GM18517 (cell line): Measurements from ENCODE around the gene ROR2.

Experiments
- ATAC-seq: cut with Tn5 transposase; IDR thresholded peaks from one replicate; pipeline ENCODE4 v1.9.1; 2021; ENCODE audit warnings: mild to moderate bottlenecking, moderate library complexity; ENCODE audit not compliant: unreplicated experiment

ROR2 gene

DNA sequence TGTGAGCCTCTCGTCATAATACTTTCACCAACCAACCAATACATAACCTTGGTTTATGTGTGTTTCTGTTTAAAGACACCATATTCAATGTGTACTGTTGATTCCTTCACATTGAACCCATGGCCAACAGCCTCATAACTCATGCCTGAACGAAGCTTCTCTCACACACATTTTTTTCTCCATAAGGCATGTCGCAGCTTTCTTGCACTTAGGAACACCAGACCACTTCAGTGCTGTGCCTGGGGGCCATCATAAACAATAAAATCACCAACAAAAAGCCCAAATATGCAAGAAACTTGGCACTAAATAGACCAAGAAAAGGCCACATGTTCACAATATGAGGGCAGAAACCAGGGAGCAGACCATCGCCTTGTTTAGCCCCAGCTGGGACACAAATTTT, 192.2 kb downstream of the ROR2 start:
- ATAC-seq = no peak

DNA sequence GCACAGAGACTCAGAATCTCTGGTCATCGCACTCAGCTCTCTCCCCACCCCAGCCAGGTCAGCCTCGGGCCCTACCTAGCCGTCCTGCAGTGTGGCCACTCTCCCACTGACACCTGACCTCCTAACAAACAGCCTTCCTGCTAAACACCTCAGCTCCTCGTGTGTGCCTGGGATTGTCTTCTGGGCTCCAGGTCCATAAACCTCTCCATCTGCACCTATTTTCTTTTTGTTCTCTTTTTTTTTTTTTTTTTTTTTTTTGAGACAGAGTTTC, 193.6 kb downstream of the ROR2 start:
- ATAC-seq = no peak

DNA sequence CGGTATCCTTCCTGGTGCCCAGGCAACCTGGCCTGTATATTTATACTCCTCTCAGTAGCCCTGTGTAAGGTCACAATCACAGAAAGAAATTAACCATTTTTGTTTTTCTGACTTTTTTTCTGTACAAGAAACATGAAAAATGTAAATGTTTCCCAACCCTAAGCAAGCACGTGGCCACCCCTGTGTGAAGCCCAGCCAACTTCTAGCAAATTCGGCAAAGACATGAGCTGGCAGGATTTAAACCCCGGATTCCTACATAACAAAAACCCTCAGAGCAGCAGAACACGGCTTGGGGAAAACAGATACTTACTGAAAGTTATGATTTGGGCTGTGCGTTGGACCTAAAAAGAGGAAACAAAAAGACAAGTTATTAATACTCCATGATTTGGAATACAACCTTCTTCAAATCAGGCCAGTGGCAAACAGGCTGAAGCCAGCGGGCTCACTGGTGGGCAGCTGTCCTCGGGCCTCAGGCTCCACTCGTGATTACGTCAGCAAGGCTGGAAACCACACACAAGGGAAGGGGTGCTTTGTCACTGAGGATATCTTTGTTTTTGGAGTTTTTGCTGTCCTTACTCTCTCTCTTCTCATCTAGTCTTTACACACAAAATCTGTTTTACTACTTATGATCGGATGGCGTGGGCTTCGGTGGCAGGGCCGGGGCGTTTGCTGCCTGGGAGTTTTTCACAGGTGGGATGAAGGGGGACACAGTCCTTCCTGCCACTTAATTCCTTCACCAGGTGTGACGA, 194.1 kb downstream of the ROR2 start:
- no peak for ATAC-seq

DNA sequence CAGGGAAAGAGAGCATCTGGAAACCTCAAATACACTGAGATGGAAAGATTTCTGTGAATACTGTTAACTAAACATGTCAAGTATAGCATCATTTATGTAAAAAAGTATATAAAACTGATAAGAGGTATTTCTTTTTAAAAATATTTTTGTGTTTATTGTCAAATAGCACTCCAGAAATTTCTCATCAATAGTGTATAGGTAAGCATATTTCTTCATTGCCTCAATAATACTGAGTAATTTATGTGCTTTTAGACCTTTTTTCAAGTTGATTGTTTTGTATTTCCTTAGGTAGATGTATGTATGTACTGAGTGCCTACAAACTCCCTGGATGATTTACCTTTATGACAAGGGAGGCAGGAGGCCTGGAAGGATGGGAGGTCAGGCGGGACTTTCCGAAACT, 196.3 kb downstream of the ROR2 start:
- ATAC-seq = no peak

DNA sequence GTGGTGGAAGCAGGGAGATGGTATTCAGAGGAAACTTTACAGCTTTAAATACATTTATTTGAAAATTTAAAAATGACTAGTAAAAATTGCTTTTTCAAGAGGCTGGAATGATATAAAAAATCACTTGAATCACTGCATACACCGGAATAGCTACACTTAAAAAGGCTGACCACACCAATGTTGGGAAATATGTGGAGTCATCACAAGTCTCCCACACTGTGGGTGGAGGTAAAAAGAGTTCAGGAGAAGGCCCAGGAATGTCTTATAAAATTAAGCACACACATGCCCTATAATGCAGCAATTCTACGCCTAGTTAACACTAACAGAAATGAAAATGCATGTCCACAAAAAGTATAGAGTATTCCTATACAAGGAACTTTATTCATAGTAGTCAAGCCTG, 198.1 kb downstream of the ROR2 start:
- ATAC-seq = no peak

DNA sequence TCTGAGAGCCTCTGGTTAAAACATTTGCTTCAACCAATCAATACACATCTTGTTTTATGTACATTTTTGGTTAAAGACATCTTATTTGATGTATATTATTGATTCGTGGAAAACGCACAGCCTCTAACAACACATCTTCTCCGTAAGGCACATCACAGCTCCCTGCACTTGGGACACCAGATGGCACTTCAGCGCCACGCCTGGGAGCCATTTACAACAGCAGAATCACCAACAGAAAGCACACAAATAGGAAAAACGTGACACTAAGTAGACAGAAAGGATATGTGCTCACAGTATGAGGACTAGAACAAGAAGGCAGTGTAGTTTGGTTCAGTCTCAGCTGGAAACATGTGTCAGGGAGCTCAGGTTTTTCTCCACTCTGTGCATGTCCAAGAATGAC, 199.7 kb downstream of the ROR2 start:
- ATAC-seq = no peak

DNA sequence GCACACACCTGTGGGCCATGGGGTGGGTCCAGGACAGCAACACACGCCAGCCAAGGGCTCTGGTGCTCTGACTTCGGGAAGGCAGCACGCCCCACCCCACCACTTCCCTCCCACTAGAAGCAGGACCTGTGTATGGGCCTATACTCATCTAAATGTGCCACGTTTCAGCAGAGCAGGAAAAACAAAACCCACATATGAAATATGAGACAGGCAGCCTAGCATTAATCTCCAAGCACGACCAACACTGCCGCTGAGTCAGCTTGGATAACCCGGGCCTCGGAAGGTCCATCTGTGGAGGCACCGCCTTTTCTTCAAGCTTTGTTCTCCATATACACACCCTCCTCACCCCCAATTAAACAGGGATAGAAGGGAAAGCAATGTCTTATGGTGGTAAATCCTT, 203.1 kb downstream of the ROR2 start:
- no peak for ATAC-seq

DNA sequence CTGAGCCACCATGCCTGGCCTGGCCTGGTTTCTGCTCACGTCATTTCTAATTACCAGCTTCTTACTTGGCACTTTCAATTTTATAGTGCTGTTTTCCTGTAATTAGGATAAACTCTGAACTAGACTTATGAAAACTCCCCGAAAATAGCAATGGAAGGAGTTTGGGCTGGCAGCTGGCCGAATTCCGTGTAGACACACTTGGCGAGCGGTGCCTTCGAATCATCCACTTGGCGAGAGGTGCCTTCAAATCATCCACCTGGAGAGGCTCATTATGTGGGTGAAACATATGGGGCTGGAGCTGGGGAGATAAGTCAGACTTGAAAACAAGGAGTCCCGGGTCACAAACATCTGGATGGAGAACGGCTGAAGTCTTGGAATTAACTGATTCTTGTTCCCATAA, 203.7 kb downstream of the ROR2 start:
- ATAC-seq = no peak

DNA sequence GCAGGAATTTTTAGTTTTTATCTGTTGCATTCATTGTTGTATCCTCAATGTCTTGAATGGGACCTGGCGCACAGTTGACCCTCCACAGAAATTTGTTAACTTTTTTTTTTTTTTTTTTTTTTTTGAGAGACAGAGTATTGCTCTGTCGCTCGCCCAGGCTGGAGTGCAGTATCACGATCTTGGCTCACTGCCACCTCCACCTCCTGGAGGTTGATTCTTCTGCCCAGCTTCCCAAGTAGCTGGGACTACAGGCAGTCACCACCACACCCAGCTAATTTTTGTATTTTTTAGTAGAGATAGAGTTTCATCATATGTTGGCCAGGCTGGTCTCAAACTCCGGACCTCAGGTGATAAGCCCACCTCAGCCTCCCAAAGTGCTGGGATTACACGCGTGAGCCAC, 205.9 kb downstream of the ROR2 start:
- no peak for ATAC-seq

DNA sequence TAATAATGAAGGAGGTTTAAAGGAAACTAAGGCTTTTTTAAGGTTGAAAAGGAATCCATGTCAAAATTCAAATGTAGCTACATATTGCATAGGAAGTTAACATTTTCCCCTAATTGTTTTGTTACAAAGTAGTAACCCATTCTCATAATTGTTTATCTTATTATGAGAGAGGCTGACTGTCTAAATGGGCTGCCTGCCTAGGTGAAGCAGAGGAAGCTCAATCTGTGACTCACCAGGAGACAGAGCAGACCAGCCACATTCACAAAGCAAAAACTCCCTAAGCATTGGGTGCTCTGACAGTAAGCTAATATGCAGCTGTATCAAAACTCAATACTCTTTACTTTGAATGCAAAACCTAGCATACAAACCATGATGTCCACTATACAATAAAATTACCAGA, 208.5 kb downstream of the ROR2 start:
- no peak for ATAC-seq

DNA sequence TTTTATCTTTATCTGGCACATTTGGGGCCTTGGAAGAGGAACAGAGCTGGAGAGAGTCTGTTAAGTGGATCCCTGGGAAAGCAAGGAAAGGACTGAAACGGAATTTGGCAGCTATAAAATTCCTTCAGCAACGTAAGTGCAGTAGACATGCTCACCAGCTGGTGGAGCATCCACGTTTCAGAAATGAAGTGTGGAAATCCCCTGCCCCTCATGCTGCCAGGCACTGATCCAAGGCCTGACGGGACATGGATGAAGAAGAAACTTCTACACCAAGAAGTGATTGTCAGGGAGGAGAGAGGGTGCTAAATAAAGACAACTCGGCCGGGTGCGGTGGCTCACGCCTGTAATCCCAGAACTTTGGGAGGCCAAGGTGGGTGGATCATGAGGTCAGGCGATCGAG, 209.3 kb downstream of the ROR2 start:
- no peak for ATAC-seq

DNA sequence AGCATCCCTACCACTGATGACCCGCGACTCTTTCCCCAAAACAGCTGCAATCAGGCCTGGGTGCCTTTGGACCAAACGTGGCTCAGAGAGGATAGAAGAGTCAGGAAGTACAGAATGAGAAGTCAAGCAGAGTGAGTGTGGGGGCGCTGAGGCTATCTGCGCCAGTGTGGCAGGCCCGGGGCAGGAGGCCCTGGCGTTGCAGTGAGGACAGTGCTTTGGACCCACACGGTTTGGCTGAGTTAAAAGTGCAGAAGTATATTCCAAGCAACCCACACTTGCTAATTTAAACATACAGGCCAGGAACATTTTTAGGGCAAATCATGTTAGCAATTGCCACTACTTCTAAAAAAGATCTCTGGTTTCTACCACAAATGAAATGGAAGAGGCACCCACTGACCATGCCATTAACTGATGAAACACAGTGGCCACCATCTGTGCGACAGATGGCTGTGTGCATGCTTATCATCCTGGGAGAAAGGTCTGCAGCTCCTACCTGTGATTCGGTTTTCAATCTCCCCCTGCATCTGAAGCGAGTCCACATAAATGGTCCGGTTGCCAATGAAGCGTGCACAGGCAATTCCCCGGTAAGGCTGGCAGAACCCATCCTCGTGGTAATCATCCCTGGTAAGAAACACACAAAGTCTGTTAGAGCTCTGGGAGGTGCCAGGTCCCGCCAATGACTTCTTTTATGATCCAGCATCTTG, 213.0 kb downstream of the ROR2 start:
- no peak for ATAC-seq

DNA sequence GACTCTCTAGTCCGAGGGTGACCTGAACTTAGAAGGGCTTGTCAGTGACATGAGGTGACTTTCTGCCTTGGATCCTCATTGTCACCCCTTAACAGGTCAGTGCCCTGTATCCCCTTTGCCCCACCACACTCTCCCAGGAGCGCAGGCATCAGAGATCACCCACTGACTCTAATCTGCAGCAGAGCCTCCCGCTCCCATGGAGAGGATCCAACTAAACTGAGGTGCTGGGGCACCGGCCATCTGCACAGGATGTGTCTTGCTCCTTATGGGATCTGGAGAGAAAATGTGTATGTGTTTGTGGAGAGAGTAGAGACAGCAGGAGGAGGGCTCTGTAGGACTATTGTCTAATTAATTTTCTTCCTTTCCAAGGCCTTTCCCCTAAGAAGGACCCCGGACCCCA, 213.7 kb downstream of the ROR2 start:
- ATAC-seq = no peak

DNA sequence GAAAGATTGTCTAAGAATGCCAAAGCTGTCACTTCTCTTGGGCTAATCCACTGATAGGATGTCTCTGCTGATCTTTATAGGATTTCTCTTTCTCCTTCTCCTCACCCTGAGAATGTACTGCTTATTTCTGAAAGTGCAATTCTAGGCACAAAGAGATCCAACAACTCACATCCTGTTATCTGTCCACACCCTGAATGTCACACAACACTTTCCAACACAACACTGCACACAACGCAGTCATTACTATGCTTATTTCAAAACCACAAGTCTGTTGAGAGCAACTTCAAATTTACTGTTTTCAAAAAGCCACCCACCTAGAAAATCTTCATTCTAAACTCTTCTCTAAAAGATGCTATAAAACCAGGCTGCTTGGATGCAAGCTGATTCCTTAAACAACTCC, 215.0 kb downstream of the ROR2 start:
- no peak for ATAC-seq

DNA sequence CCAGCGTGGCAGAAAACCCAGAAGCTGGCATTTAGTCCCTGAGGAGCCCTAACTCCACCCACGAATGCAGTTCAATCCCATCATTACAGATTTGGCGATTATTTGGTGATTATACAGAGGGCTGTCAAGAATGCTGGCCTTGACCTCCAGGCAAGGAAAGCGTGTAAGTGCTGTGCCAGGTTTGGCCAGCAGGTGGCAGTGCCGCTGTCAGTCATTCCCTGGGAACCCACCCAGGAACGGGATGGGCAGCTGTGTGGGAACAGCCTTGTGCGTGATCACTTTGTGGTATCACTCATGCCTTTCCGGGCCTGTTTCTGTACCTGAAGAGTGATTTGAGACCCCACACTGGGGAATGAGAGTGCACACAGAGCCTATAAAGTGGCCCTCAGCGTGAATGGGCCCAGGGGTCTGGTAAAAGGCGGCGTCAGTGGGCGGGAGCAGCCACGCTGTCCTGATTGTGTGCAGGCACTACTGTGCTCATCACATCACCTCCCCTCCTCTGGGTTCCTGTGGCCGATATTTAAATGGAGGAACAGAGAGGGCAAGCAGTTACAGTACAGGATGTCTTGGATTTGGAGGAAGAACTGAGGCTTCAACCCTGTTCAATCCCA, 215.6 kb downstream of the ROR2 start:
- ATAC-seq = no peak

DNA sequence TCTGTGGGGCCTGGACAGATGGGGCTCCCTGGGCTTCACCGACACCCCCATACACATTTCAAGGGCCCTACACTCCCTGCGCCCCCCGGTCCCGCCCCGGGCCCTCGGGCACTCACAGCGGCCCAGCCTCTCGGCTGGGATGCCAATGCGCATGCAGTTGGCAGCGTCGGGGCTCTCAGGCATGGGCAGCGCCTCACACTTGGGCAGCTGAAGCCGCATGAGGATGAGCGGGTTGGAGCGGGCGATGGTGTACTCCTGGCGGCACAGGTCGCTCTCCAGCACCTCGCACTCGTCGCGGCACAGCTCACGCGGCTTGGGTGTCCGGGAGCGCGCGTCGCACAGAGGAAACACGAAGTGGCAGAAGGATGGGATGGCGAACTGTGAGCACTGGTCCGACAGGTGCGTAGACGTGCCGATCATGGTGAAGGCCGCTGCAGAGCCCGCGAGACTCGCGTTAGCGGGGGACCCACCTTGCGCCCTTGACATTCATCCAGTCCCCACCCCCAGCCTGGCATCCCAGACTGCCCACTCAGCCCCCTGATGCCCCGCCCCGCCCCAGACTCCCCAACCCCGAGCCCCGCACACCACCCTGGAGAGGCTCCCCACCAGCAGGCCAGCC, 216.9 kb downstream of the ROR2 start:
- ATAC-seq = no peak

DNA sequence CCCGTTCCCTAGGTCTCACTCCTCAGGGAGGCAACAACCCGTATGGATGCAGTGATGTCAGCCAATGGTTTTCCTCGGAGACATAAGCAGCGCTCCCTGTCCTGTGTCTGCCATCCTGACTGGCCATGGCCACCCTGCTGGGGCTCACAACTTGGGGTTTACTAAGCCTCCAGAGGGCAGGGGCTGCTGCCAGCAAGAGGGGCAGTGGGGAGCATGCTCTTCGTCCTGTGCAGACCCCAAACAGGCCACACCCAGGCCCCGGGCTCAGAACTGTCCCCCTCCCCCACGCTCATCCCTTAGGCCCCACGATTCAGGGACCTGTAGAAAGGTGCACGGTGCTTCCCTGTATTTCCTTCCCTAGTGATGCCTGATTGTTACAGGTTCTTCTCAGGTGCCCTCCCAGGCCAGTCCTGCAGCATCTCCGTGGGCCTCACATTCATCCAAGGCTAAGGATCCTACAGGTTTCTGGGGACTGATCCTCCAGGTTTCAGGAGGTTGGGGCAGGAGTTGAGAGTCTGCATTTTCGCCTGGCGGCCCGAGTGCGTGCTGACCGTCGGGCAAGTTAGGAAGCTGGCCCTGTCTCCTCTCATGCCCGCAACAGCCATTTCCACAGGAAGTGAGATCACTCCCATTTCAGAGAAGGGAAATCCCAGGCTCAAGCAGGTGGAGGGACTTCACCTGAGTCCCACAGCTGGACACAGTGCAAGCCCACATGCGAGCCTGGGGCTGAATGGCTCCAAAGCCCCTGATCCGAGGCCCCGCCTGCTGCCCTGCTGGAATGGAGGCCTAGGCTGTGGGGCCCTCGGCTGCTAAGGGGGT, 217.6 kb downstream of the ROR2 start:
- no peak for ATAC-seq

DNA sequence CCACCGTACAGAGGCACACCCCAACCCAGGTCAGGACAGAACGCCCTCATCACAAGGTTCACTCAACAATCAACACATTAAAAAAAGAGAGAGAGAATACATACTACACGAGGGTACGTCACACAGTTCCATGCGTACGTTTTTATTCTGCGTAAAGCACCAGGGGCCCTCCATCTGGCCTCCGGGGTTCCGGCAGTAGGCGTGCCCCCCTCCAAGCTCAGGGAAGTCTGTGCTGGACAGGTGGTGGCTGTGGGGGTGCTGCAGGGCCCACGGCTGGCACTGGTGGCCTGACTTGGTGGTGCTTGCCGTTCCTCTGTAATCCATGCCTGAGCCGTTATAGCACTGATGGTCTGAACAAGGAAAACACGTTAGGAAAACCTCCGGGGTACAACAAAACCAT, 219.2 kb downstream of the ROR2 start:
- no peak for ATAC-seq

DNA sequence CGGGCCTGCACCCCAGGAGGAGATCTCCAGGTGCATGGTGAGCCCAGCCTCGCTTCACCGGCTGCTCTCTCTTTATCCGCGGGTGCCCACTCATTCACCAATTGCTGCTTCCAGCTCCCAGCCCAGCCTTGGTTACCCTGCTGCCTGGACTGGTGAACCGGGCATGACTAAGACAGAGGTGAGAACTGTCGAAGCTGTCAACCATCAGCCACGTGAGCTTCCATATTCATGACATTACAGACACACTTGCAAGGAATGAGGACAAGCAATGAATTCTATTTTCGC, 220.5 kb downstream of the ROR2 start:
- no peak for ATAC-seq

DNA sequence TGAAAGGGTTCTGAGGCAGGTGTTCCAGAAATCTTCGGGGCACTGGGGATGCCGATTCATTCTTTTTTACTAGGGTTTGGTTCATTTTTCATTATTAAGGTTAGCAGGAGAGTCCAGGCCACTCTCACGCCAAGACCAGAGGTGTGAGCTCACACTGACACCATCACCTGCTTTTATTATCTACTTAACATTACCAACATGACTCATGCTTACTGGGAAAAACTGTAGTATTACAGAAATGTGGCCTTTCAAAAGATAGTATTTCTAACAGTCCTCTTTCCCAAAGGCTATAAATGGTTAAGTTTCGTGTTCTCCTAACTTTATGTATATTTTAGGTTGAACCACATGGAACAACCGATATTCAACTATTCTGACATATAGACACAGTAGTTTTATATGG, 222.1 kb downstream of the ROR2 start:
- no peak for ATAC-seq

DNA sequence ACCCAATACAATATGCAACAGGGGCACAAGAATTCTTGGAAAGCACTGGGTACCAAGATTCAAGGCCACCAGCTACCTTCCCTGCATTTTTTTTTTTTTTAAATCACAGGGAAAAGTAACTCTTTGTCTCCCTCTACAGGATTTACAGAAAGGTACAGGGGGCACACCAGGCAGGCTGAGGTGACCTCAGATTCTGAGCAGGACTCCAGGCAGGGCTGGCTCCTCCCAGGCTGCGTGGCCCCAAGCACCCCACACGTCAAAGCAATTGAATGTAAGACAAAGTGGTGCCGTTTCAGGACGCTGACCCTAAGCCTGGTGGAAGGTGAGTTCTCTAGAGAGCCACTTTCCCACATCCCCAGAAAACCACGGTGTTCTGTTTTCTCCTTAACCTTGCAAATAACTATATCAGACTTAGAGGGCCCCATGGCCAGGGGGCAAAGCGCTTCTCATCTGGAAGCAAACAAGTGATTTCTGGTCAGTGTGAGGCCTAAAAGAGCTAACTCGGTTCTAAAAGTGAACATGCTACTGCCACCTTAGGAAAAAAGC, 222.6 kb downstream of the ROR2 start:
- ATAC-seq = no peak
